Natural killer cell (primary cell): ENCODE results near the gene ZNF827. TPM values are rescaled to one million over a fixed set of nuclear protein-coding genes. Genes with fewer than 3 reads are reported as not detected.

Source experiments
- ATAC-seq, 3 donors: fragments of 150-1000 bp in 2 of 3; fragments of 200-7000 bp in 1 of 3; cut with Tn5 transposase; 1 replicate in 1 of 3; 2 replicates in 2 of 3; pipeline ENCODE4 v1.10.0; 2021; ENCODE audit warnings: mild to moderate bottlenecking in 2 of 3, moderate library complexity in 2 of 3
- DNase-seq, 2 donors: peaks; one replicate each; pipeline versions ENCODE4 v3.0.0 to v3.0.0-alpha.2; 2013 to 2021; ENCODE audit warnings: mixed read lengths in 1 of 2
- H3K27ac ChIP-seq: one replicate; pipeline ENCODE4 v1.5.1; 2013; ENCODE audit warnings: mild to moderate bottlenecking, low read length
- H3K27me3 ChIP-seq: one replicate; pipeline ENCODE4 v1.6.1; 2013; ENCODE audit warnings: low read length; ENCODE audit not compliant: control insufficient read depth, insufficient read depth
- H3K36me3 ChIP-seq: one replicate; pipeline ENCODE4 v1.6.1; 2013; ENCODE audit warnings: low read length; ENCODE audit not compliant: control insufficient read depth, insufficient read depth
- H3K4me1 ChIP-seq: one replicate; pipeline ENCODE4 v1.6.1; 2013; ENCODE audit warnings: low read length; ENCODE audit not compliant: control insufficient read depth, insufficient read depth
- H3K4me3 ChIP-seq: one replicate; pipeline ENCODE4 v1.5.1; 2013; ENCODE audit warnings: low read length
- H3K9me3 ChIP-seq: one replicate; pipeline ENCODE4 v1.6.1; 2013; ENCODE audit warnings: low read length; ENCODE audit not compliant: control insufficient read depth, insufficient read depth
- H3K27ac Mint-ChIP-seq, 2 donors: one replicate each; pipeline ENCODE4 v1.8.0; 2022; ENCODE audit warnings: mild to moderate bottlenecking in 2 of 2, mixed read lengths in 2 of 2, moderate library complexity in 1 of 2
- H3K27me3 Mint-ChIP-seq, 2 donors: one replicate each; pipeline ENCODE4 v1.8.0; 2022; ENCODE audit warnings: low read depth in 2 of 2, mixed read lengths in 2 of 2
- H3K36me3 Mint-ChIP-seq: one replicate; pipeline ENCODE4 v1.8.0; 2022; ENCODE audit warnings: mixed read lengths
- H3K4me1 Mint-ChIP-seq, 2 donors: one replicate each; pipeline ENCODE4 v1.8.0; 2022; ENCODE audit warnings: mixed read lengths in 2 of 2
- H3K4me3 Mint-ChIP-seq: one replicate; pipeline ENCODE4 v1.8.0; 2022; ENCODE audit warnings: mild to moderate bottlenecking, moderate library complexity, mixed read lengths
- H3K9me3 Mint-ChIP-seq, 2 donors: one replicate each; pipeline ENCODE4 v1.8.0; 2022; ENCODE audit warnings: mixed read lengths in 2 of 2
- WGBS: methylation state at CpG from one replicate; pipeline ENCODE4 v1.1.7; 2013; ENCODE audit warnings: missing lambda C conversion rate; ENCODE audit not compliant: insufficient coverage; 5-methylcytosine and 5-hydroxymethylcytosine counted together
- intact Hi-C: fragments of 100-400 bp; cut with micrococcal nuclease; formaldehyde crosslinking; loops from one replicate; pipeline ENCODE4 v1.14.2; 2022
- total RNA-seq, 4 donors: library from RNA; stranded (reverse); fragments of 120-200 nt in 1 of 4; gene quantifications; one replicate each; pipeline versions ENCODE4 v1.2.3 to v1.2.4, GENCODE V29; 2013 to 2022
- TF ChIP-seq, protein P1 (sequence below): fragments of 200-600 bp; IDR thresholded peaks from one replicate; pipeline ENCODE4 v1.8.0; 2022; ENCODE audit warnings: antibody characterized with exemption

ZNF827 gene
- total RNA-seq, 3 donors from 2014 or later (not counting 1 experiment from before 2014, with no cell fraction given) = 25.8 to 35.5 (median 32.9) TPM

DNA sequence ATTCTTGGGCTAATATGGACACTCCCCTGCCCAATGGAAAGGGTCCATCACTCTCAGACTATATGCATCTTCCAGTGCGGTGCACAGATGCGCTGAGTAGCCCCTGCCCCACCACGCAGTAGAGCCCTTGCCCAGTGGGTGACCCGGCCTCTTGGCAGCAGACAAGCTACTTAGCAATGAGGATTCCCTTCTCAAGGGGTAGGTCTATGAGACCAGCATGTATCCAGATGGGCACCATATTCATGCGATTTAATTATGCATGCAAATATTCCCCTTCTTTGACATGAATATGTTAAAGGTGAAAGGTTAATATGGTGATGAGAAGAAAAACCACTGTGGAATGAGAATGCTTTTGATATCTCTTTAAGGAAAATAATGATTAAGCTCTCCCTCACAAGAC, 77.7 kb downstream of the ZNF827 start:
- H3K9me3 Mint-ChIP-seq = no peaks in the 10 kb centered on the region
- ATAC-seq = no peak

DNA sequence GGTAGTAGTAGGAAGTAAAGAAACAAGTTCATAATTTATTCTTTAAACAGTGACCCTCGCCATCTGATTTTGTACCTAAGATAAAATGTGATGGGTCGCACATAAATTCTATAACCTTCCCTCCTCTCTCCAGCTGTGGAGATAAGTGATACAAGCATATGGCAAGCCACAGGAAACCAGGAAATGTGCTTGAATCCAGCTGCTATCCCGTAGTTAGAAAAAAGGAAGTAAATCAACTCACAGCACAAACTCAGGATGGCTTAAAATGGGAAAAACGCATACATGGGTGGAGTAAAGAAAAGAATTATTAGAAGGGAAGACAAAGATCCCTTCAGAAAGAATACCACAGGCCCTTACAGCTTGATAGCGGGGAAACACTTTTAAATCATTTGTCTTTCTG, 78.2 kb downstream of the ZNF827 start:
- DNase-seq (no peak), ATAC-seq (no peak)
- Histone ChIP-seq H3K27ac (no peak overlapping the region), H3K4me3 (no peak overlapping the region), H3K36me3 (peaks cover 10% of the 10 kb centered on the region), H3K9me3 (no peaks in the 10 kb centered on the region), H3K27me3 (no peaks in the 10 kb centered on the region), H3K4me1 (no peaks in the 10 kb centered on the region)
- Mint-ChIP-seq H3K27me3 (no peaks in the 10 kb centered on the region), H3K9me3 (no peaks in the 10 kb centered on the region), H3K4me1 (peaks cover 2 to 3% of the 10 kb centered on the region in 2 donors), H3K4me3 (no peak overlapping the region), H3K27ac (no peak overlapping the region), H3K36me3 (peaks cover 14% of the 10 kb centered on the region)
- intact Hi-C loops = no loop called here
- TF ChIP-seq, protein P1, sequence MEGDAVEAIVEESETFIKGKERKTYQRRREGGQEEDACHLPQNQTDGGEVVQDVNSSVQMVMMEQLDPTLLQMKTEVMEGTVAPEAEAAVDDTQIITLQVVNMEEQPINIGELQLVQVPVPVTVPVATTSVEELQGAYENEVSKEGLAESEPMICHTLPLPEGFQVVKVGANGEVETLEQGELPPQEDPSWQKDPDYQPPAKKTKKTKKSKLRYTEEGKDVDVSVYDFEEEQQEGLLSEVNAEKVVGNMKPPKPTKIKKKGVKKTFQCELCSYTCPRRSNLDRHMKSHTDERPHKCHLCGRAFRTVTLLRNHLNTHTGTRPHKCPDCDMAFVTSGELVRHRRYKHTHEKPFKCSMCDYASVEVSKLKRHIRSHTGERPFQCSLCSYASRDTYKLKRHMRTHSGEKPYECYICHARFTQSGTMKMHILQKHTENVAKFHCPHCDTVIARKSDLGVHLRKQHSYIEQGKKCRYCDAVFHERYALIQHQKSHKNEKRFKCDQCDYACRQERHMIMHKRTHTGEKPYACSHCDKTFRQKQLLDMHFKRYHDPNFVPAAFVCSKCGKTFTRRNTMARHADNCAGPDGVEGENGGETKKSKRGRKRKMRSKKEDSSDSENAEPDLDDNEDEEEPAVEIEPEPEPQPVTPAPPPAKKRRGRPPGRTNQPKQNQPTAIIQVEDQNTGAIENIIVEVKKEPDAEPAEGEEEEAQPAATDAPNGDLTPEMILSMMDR = no peak
- WGBS = no CpG with 5 or more reads among the region's 5 CpGs

More for the DNA sequence above, 77.7 kb downstream of the ZNF827 start:
- Histone ChIP-seq H3K4me3 (no peak overlapping the region), H3K27ac (no peak overlapping the region), H3K4me1 (no peaks in the 10 kb centered on the region), H3K27me3 (no peaks in the 10 kb centered on the region), H3K36me3 (peaks cover 10% of the 10 kb centered on the region), H3K9me3 (no peaks in the 10 kb centered on the region)
- WGBS = 100% methylated on average over 4 of the region's 5 CpGs
- Mint-ChIP-seq H3K4me1 (peaks cover 6 to 7% of the 10 kb centered on the region in 2 donors), H3K4me3 (no peak overlapping the region), H3K27ac (no peak overlapping the region), H3K36me3 (peaks cover 14% of the 10 kb centered on the region), H3K27me3 (no peaks in the 10 kb centered on the region)
- TF ChIP-seq, protein P1 = no peak
- DNase-seq = no peak
- intact Hi-C loops = no loop called here

DNA sequence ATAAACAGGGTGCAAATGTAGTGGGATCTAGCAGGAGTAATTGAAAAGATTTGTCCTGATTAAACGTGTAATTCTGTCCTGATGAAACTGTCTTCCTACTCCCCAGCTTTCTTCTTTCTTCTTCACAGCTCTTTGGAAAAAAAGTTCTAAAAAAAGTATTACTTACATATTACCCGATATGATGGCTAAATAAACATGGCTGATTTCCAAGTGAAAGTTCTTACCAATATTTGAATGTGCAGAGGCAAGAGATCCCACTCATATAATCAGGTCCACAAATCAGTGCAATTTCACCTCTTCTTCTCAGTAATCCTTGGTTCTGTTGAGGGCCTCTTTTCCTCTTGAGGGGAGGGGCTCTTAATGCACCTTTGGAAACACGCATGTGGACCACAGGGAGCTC, 78.7 kb downstream of the ZNF827 start:
- TF ChIP-seq, protein P1 = no peak
- peaks cover 10% of the 10 kb centered on the region for H3K36me3 ChIP-seq
- H3K4me3 Mint-ChIP-seq = no peak overlapping the region
- no peaks in the 10 kb centered on the region for H3K27me3 Mint-ChIP-seq
- no peak for ATAC-seq
- H3K9me3 Mint-ChIP-seq = no peaks in the 10 kb centered on the region
- no peak overlapping the region for H3K27ac Mint-ChIP-seq
- no peak overlapping the region for H3K4me3 ChIP-seq
- H3K4me1 Mint-ChIP-seq = no peaks in the 10 kb centered on the region
- H3K27me3 ChIP-seq = no peaks in the 10 kb centered on the region
- 100% methylated on average over 1 of the region's 3 CpGs for WGBS
- no peak for DNase-seq
- intact Hi-C loops = no loop called here
- H3K9me3 ChIP-seq = no peaks in the 10 kb centered on the region
- no peak overlapping the region for H3K27ac ChIP-seq
- no peaks in the 10 kb centered on the region for H3K4me1 ChIP-seq
- peaks cover 14% of the 10 kb centered on the region for H3K36me3 Mint-ChIP-seq

DNA sequence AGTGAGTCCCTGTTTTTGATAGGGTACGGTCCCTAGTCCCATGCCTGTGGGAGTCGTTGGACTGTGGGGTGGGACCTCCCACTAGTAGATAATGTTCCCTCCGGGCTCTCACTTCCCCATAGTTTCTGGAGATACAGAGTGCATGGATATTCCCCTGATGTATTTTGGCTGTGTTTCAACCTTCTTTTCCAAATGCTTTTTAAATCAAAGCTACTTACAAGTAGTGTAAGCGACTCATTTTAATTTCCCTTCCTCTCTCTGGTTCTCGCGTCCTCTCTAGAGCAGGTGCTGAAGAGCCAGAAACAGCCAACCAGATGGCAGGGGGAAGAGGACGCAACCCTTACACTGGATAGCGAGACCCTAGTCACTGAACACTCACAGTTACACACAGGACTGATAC, 79.2 kb downstream of the ZNF827 start:
- H3K27me3 Mint-ChIP-seq = no peaks in the 10 kb centered on the region
- Histone ChIP-seq H3K36me3 (peaks cover 10% of the 10 kb centered on the region), H3K4me1 (no peaks in the 10 kb centered on the region), H3K4me3 (no peak overlapping the region), H3K9me3 (no peaks in the 10 kb centered on the region), H3K27ac (no peak overlapping the region), H3K27me3 (no peaks in the 10 kb centered on the region)
- H3K36me3 Mint-ChIP-seq = peaks cover 14% of the 10 kb centered on the region
- intact Hi-C loops = no loop called here
- ATAC-seq = no peak
- 91% methylated on average over 8 of the region's 8 CpGs for WGBS
- no peak for DNase-seq
- TF ChIP-seq, protein P1 = no peak
- H3K4me1 Mint-ChIP-seq = no peaks in the 10 kb centered on the region
- H3K9me3 Mint-ChIP-seq = no peaks in the 10 kb centered on the region
- H3K4me3 Mint-ChIP-seq = no peak overlapping the region
- no peak overlapping the region for H3K27ac Mint-ChIP-seq
